ENCODE measurements around the gene IKZF1. TPM values are rescaled to one million over a fixed set of nuclear protein-coding genes. Genes with fewer than 3 reads are reported as not detected.

Gene IKZF1
- polyA plus RNA-seq, 1 donor: 1.4 TPM

- no peak for DNase-seq (ENCODE audit: low read depth)
Measured at GRCh38 chr7:50283731-50284130, 20.8 kb upstream of the IKZF1 start.

DNA sequence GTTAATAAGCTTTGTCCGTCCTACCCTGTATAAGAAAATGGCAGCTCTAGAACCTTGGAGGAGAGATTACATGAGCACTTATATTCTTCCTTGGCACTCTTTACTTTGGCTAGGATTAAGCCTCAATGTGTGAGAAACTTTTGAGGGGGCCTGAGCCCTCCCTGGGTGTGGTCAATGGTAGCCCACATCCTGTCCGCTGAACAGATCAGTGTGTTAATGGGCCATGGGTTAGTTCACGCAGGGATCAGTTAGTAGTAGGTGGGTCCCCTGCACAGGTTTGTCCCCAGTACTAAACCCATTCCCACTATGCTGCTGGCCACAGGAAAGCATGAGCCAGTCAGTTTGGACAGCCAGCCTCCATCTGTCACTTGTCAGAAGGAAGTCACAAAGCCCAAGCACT, 20.2 kb upstream of the IKZF1 start:
- no peak for DNase-seq (ENCODE audit: low read depth)

DNA sequence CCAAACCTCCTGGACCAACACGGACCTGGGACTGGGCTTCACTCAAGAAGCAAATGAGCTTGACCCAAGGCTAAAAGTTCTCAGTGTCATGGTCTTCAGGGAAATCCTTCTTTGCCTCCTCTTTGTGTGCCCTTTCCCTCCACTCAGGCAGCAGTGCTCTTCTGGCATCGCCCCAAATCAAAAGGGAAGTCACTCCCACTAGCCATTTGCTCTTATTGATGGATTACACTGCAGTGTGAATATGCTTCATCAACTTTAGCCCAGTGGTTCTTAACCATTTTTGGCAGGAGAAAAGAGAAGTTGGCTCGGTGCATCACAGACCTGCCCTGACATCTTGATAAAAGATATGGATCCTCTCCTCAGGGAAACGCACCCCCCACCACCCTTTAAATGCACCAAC, 19.2 kb upstream of the IKZF1 start:
- DNase-seq (ENCODE audit: low read depth): no peak

GRCh38 chr7:50287129-50287528, 17.4 kb upstream of the IKZF1 start:
- DNase-seq (ENCODE audit: low read depth): no peak

DNA sequence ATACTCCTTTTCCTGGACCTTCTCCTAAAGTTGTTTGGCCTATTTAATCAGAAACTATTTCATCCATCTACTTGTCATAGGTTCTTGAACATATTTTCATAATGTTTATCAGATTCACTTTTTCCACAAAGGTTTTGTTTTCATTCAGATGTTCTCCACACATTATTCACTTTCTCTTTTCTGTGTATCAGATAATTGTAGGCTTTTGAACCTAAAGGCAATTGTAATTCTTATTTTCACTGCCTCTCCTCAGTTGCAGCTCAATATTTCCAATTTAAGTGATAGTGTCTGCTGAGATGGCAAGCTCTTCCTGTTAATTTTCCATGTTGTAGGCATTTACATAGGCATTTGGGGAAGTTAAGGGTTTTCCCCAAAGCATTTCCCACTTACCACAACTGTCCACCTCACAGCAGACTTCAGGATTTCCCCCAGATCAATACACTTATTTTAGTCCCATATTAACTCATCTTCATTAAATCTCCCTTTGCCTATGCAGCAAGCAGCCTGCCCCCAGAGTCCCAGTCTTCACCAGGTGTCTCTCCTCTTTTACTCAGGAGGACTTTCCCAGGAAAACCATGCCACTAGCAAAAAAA, 12.3 kb upstream of the IKZF1 start:
- DNase-seq (ENCODE audit: low read depth): no peak

DNA sequence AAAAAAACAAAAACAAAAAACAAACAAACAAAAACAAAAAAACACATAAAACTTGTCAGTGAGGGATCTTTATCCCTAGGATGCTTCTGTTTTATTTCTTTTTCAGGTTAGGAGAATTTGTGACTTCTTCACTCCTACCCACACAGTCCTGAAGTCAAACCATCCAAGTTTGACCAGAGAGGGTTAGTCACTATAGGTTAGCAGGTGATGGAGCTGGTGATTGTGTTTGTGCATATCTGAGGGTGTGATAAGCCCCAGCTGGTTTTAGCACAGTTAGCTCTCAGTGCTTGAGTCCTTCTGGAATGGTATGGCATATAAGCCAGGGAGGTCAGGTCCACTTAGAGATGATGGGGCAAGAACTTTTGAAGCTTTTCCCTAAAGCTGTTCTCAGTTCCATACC, 11.8 kb upstream of the IKZF1 start:
- DNase-seq (ENCODE audit: low read depth): no peak

DNA sequence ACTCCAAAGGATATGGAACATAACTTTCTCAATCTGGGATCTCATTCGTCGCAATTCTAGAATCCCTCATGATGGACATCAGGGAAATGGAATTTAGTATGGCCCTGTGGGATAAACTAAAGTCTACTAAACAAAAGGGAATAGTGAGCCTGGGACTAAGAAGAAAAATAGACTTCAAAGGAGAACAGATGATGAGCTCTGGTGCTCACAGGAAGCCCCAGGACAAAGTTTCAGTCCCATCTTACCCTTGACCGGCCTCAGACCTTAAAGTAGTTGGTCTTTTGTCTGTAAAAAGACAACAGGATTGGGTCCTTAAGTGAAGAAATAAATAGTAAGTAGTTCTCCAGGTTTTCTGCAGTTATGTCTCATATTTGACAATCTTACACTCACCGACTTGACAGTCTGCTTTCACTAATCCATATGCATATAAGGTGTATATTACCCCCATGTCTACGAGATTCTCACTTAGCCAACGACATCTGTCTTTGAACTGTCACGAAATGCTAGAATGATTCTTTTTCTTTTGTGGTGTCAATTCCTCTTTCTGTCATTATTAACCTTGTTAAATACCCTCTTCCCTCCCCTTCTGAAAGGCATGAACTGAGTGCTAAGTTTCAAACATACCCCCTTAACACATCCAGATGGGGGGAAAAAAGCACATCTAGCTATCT, 10.9 kb upstream of the IKZF1 start:
- no peak for DNase-seq (ENCODE audit: low read depth)

- DNase-seq (ENCODE audit: low read depth): no peak
Measured at GRCh38 chr7:50295133-50295532, 9.4 kb upstream of the IKZF1 start.

GRCh38 chr7:50296799-50297198, 7.7 kb upstream of the IKZF1 start:
- DNase-seq (ENCODE audit: low read depth): no peak

GRCh38 chr7:50298811-50299562, 5.5 kb upstream of the IKZF1 start:
- DNase-seq (ENCODE audit: low read depth): no peak

DNA sequence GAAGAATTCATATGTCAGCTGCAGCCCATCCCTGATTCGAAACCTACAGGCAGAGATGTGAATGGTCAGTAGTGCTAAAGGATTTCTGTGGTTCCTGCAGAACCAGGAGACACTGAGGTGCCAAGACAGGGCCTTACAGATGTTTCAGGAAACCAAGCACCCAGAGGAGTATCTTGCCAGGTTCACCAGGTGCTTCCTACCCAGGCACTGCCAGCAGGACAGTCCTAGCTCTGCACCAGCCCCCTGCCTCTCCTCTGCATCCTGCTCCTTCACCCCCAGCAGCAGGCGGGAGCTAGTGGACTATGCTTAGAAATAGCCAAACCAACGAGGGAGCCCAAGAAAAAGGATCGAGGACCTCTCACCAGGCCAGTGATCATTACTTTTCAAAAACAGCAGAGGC, 4.2 kb upstream of the IKZF1 start:
- DNase-seq (ENCODE audit: low read depth): no peak

GRCh38 chr7:50302486-50303334, 1.8 kb upstream of the IKZF1 start:
- no peak for DNase-seq (ENCODE audit: low read depth)

GRCh38 chr7:50303335-50304128, 984 bp upstream of the IKZF1 start:
- DNase-seq (ENCODE audit: low read depth): no peak

DNA sequence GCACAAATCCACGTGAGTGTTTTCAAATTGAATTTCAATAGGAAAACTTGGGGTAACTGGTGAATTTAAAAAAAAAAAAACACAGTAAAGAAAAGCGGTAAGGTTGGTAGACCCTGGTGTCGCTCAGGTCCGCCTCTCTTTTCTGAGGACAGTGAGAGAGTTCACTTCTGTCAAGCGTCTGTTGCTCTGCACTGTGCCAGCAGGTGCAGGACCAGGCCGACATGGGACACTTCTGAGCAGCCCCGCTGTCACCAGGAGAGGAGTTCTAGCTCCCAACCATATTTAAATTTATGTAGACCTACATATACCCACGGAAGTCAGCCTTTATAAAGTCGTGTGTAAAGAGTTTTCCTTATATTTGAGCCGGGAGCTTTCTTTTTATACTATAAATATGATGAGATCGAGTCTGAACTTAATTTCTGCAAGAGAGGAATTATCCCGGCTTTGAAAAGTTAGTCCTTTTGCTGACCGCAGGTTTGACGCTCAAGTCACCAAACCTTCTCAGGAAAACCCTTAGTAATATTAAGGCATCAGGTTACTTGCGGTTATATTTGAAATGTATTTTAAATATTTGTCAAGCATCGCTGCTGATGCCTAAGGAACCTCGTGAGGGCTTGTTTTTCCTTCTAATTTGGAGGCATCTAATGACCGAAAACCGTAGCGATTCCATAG, 531 bp downstream of the IKZF1 start:
- DNase-seq (ENCODE audit: low read depth): no peak

- DNase-seq (ENCODE audit: low read depth): no peak
Measured at GRCh38 chr7:50305583-50306493, 1.3 kb downstream of the IKZF1 start.

DNA sequence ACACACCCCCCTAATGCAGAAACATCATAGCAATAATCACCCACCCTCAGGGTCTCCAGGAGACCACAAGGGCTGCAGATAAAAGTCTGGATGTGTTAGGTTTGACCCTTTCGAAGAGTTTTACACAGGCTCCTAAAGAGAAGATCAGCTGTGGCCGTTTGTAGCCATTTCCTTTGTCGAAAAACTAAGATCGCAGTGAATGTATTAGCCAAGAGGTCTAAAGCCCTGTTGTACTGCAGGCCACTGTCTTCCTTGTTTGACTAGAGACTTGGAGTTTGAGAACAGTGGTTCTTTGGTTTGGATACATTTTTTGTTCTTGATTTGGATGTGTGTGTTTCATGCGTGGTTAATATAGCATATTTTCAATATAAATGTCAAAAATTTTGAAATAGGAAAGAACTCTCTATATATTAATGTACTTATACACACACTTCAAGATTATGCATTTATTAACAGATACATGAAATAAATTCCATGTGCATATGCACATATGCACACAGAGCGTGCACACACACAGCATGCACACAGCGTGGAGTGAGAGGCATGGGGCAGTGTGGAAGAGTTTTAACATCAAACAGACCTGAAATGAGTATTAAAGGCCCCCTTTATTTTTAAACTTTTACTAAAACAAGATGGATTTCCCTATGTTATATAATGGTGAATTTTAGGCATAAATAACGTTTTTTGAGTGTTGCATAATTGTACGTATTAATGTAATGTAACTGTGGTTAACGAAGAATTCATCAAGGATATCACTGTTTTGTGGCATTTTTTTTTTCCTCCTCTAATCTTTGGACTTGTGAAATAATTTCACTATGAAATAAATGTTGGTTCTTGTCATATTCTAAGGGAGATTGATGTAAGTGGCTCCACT, 2.2 kb downstream of the IKZF1 start:
- no peak for DNase-seq (ENCODE audit: low read depth)

DNA sequence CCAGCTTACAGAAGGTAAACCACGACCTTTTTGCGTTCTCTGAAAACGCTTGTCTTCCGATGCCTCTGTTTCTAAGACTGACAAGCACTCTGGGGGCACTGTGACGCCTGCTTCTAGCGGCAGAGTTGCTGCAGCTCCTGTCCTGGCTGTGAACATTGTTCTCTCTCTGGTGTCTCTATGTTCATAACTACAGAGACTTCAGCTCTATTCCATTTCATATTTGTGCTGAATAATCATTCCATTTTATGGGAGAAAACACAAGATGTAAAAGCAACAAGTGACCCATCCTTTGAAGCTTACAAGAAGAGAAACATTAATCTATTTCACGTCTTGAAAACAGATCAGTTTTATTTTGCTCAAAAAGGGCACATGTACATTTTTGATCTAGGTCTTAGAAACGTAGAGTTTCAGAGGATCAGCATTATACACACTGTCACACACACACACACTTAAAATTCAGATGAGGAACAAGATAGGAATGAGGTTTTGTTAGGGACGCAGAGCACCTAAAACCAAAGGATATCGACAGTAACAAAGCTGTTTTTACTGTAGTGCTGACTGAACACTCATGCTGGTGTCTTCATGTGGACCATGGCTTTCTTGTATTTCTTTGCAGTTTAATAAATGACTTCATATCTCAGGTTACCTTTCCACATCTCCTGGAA, 3.0 kb downstream of the IKZF1 start:
- DNase-seq (ENCODE audit: low read depth): no peak

GRCh38 chr7:50308203-50308531, 3.7 kb downstream of the IKZF1 start:
- DNase-seq (ENCODE audit: low read depth): no peak

All from forelimb muscle (tissue), 1 donor.